Measurements from ENCODE around the gene DHRS4L2.

DHRS4L2 gene

GRCh38 chr14:24053548-24054323 is 65.0 kb downstream of the DHRS4L2 start:
- no peak for DNase-seq (ENCODE audit: low read depth)

GRCh38 chr14:24054324-24054641 is 65.6 kb downstream of the DHRS4L2 start:
- no peak for DNase-seq (ENCODE audit: low read depth)

DNA sequence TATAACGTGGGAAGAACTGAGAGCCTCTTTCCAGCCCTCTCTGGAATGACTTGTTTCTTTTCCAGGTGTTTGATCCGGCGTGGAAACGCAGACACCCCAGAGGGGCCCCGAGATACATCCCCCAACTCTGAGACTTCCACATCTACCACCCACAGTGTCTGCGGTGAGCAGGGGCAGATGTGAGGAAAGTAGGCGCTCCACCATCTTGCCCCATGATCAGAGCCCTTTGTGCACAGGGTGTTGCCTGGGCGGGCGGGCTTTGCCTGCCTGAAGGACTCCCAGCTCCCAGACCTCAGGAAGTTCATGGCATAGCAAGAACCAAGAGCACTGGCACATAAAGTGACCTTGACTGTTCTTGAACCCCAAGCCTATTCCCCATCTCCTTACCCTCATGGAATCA is 65.9 kb downstream of the DHRS4L2 start:
- no peak for DNase-seq (ENCODE audit: low read depth)
